GM18499 (cell line): Measurements from ENCODE around the gene SMARCC1.

ENCODE experiments used
- ATAC-seq: cut with Tn5 transposase; IDR thresholded peaks from one replicate; pipeline ENCODE4 v1.9.1; 2021; ENCODE audit warnings: moderate number of reproducible peaks; ENCODE audit not compliant: insufficient read depth, unreplicated experiment

Gene SMARCC1

DNA sequence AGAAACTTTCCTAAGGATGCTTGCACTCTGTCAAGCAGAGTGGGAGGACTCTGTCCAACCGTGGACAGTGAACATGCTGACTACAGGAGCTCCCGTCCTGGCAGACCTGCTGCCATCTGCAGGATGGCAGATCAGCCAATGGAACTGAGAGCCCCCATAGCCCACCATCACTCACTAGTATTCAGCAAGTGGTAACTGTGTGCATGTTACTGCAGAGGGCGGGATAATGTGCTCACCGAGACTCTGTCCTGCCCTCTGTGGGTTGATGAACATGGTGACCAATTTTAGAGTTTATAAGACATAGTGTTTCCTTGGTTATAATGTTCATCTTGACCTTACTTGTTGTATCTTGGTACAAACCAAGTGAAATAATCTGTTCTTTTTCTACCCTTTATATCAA is 214.5 kb downstream of the SMARCC1 start:
- ATAC-seq: no peak

DNA sequence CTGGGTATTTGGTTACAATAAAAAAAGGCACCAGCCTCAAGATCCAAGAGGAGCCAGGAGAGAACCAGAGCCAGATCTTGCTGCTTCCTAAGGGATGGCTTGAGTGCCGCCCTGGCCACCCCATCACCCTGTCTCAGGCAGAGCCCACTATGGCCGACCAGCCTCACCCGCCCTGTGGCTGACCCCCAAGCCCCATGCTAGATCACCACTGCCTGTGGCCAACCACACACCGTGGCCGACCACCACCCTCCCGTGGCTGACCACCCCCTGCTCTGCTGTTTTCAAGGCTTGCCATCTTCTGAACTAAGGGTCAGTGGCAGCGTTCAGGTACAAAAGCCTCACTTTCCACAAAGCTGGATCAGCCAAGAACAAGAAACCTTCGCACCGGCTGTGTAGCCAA is 215.0 kb downstream of the SMARCC1 start:
- no peak for ATAC-seq

DNA sequence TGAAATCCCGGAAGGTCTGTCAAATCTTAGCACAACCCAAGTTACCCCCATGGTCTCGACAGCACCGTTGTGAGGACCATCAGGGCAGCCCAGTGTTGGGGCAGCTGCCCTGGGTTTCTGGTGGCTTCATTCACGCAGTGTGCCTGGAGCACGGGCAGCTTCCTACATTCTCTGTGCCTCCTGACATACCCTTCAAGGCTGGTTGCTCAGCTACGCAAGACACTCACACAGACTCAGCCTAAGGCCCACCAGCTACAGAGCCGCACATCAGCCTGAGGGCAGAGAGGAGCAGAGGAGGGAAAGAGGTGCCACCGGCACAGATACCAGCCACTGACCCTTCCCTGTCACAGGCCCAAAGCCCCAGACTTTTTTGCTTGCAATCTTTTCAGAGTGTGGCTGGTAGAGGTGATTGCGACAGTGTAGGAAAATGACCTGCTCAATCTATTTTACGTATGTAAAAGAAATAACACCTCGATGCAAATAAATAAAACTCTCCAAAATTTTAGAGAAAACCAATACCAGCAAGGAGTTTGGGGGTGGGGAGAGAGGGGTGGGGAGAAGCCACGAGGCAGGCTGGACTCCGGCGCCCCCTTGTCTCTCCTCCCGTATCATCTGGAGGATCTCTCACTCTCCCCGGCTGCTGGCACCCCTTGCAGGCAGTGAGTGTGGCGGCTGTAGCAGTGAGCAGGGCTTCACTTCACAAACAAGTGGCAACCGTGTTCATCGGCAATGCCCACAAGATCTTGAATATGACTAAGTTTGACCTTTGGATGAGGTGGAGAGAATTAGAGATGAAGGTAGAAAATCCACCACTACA is 215.8 kb downstream of the SMARCC1 start:
- ATAC-seq: no peak

DNA sequence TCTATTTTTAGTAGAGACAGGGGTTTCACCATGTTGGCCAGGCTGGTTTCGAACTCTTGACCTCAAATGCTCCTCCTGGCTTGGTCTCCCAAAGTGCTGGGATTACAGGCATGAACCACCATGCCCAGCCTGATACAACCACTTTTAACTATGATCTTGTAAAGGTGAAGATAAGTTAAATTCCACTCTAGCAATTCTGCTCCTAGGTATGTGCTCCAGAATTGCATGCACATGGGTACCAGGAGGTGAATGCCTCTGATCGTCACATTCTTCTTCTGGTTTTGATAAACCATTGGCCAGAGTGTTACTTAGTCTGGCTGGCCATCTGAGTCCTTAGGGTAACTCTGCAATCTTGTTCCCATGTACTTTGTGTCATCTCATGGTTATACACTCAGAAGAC is 225.3 kb downstream of the SMARCC1 start:
- no peak for ATAC-seq

DNA sequence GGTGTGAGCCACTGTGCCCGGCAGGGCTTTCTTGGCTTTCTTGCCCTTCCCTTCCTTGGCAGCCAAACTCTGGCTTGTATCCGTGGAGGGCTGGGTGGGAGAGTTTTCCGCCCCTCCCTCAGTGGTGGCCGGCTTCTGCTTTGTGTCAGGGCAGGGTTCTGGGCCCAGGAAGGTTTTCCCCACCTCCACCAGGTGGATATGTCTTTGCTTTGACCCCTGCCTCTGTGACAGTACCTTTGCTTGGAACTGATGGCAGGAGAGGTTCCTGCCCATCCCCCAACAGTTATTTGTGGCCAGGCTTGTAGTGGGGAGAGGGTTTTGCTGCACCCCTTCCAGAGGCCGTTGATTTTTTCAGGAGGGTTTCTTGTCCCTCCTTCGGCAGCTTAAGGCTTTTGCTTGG is 227.4 kb downstream of the SMARCC1 start:
- no peak for ATAC-seq

DNA sequence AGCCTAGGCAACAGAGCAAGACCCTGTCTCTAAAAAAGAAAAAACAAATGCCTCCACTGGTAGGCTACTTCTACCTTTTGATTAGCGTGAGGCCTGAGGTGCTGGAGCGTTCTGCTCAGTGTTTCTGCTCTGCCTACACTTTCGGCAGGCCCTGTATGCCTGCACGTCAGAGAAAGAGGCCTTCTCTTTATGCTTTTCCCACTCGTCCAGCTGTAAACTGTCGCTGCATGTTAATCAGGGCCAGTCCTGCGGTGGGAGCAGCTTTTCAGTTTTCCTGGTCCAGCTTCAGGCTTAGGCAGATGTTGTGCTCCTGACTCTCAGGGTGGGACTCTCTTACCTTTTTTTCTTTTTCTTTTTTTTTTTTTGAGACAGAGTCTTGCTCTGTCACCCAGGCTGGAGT is 228.3 kb downstream of the SMARCC1 start:
- no peak for ATAC-seq

DNA sequence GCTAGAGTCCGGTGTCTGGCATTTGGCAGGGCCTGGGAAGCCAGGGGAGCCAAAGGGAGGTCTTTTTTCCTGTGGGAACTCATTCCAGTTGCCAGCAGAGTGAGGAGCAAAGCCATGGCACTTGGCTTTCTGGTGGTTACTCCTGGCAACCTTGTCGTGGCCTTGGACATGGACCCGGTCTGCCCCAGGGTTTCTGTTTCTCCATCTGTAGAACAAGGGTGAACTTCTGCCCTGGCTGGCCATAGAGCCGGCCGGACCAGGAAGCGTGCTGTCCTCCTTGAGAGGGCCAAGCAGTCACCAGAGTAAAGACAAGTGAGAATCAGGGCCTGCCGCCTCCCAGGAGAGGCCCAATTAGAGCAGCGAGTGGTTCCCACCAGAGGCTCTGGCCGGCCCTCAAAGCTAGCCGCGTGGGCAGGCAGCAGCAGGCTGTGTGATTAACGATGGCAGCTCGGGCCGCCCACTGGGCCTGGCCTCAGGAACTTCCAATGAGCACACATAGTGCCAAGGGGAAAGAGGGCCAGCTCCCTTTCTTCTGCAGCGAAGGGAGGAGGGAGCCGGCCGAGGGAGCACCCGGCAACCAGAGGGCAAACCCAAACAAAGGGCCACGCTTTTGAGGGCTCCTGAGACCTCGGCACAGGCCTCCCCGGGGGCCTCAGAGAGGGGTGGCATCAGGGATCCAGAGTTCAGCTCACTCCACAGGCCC is 239.1 kb downstream of the SMARCC1 start:
- no peak for ATAC-seq

DNA sequence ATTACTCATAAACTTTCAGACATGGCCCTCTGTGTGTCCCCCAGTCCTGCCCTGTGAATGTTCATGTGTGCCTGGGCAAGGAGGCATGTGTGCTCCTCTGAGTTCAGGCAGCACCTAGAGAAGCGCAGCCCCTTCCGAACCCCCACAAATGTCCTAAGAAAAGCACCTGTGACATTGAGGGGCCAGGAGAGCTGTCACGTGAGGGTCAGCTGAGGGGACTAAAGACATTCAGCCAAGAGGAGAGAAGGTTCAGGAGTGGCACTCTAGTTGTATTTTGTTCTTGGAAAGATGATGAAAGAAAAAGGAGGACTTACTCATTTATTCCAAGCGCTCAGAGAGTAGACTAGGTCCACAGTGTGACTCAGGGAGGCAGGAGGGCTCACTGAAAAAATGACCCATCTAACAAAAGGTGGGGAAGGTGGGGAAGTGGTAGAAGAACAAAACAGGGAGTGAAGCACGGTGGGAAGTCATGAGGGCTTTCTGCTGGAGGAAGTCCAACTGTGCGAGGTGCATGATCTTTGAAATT is 240.0 kb downstream of the SMARCC1 start:
- ATAC-seq: no peak

DNA sequence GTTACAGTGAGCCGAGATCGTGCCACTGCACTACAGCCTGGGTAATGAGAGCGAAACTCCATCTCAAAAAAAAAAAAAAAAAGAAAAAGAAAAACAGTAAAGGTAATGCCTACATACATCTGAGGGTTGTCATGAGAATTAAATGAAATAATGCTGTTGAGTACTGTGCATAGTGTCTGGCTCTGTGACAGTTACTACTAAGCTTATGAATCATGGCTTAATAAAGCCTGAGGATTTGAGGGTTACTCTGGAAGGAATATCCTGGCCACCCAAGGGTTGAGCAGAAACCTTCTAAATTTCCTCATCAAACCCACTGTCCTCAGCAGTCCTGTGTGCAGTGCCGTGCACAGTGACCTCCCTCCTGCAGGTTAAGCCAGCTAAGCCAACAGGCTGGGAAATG is 241.4 kb downstream of the SMARCC1 start:
- no peak for ATAC-seq

DNA sequence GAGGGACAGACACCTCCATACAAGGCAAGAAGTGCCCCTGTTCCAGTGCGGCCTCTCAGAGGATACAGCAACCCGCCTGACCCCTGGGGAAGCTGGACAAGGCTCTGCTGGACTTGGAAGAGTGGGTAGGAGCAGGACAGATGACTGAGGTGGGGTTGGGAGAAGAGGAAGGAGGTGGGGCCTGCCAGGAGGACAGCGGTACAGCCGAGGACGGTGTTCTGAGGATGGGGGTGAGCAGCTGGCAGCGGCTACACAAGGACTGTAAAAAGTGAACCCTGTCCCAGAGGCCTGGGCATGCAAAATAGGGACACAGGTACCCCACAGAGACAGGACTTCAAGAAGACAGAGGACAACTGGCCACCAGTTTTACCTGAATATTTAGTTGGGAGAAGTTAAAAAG is 244.7 kb downstream of the SMARCC1 start:
- no peak for ATAC-seq

DNA sequence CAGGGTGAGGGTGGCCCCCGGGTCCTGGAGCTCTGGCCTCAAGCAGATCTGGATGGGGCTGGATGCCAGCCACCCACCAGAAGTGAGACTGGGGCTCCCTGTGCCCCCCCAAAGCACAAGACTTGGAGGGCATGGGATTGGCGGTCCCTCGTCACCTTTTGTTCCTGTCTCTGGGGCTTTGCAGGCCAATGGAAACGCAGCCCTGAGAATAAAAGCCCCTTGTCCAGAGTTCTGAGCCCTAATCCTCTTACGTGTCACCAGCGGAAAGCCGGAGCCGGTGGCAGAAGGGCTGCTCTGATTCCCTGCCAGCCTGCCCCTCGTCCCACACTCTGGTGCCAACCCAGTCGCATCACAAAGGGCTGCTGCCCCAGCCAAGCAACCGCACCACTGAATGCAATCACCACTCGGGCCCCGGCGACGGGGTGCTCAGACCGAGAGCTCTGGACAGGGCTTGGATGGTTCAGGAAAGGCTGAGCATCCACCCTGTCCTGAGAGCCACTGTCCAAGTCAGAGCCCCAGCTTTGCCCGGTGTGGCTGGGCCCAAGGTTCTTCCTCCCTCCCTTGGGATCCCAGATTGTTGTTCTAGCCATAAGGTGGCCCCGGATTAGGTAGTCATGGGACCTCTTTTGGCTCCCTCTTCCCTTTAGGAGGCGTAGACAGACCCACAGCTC is 245.3 kb downstream of the SMARCC1 start:
- no peak for ATAC-seq
